ENCODE results near the gene ACADVL.

The ACADVL gene

GRCh38 chr17:7205561-7205960 lies 14.2 kb upstream of the ACADVL start:
- no peak for DNase-seq
- Histone ChIP-seq H3K4me3 (ENCODE audit: low read length) (peak overlapping the region; percentile 28), H2BK120ac (ENCODE audit: low read depth, low read length) (no peak overlapping the region), H3K18ac (ENCODE audit: low read length) (no peak overlapping the region), H2BK15ac (replicated peaks; ENCODE audit: low read depth) (no peak overlapping the region), H3K56ac (ENCODE audit: low read length) (peak overlapping the region; percentile 73), H3K79me1 (ENCODE audit: low read length) (peaks cover 12% of the 10 kb centered on the region), H3K4ac (ENCODE audit: low read depth, low read length) (no peak overlapping the region), H3K79me2 (ENCODE audit: control insufficient read depth, insufficient read depth, low read length) (no peaks in the 10 kb centered on the region), H3K4me1 (ENCODE audit: control insufficient read depth, low read depth, low read length) (peaks cover 14% of the 10 kb centered on the region), H2BK5ac (ENCODE audit: low read length) (no peak overlapping the region), H2AK5ac (ENCODE audit: low read length) (no peak overlapping the region), H3K36me3 (ENCODE audit: control insufficient read depth, insufficient read depth, low read length) (peaks cover 3% of the 10 kb centered on the region), H3K27me3 (ENCODE audit: insufficient read depth, low read length, poor library complexity) (no peaks in the 10 kb centered on the region), H4K8ac (ENCODE audit: low read depth, low read length) (no peak overlapping the region), H3K23ac (ENCODE audit: low read length) (no peak overlapping the region), H4K5ac (ENCODE audit: low read length) (no peak overlapping the region), H3K4me2 (ENCODE audit: low read length) (peak overlapping the region; percentile 65), H3K9ac (ENCODE audit: low read length) (peak overlapping the region; percentile 65), H3K27ac (ENCODE audit: low read depth, low read length) (no peak overlapping the region)
- 100% methylated on average over 1 of the region's 15 CpGs for WGBS (ENCODE audit: extremely low coverage, insufficient coverage, low lambda C conversion rate)

- Histone ChIP-seq H3K27ac (ENCODE audit: low read depth, low read length) (no peak overlapping the region), H3K4ac (ENCODE audit: low read depth, low read length) (no peak overlapping the region), H3K56ac (ENCODE audit: low read length) (peak overlapping the region; percentile 85), H3K36me3 (ENCODE audit: control insufficient read depth, insufficient read depth, low read length) (peaks cover 3% of the 10 kb centered on the region), H3K4me1 (ENCODE audit: control insufficient read depth, low read depth, low read length) (peaks cover 20% of the 10 kb centered on the region), H2AK5ac (ENCODE audit: low read length) (no peak overlapping the region), H4K5ac (ENCODE audit: low read length) (no peak overlapping the region), H4K8ac (ENCODE audit: low read depth, low read length) (no peak overlapping the region), H3K23ac (ENCODE audit: low read length) (no peak overlapping the region), H3K18ac (ENCODE audit: low read length) (peak overlapping the region; percentile 5), H3K9ac (ENCODE audit: low read length) (peak overlapping the region; percentile 20), H2BK120ac (ENCODE audit: low read depth, low read length) (no peak overlapping the region), H3K79me2 (ENCODE audit: control insufficient read depth, insufficient read depth, low read length) (peaks cover 8% of the 10 kb centered on the region), H2BK15ac (replicated peaks; ENCODE audit: low read depth) (no peak overlapping the region), H3K27me3 (ENCODE audit: insufficient read depth, low read length, poor library complexity) (no peaks in the 10 kb centered on the region), H3K79me1 (ENCODE audit: low read length) (peaks cover 15% of the 10 kb centered on the region), H3K4me3 (ENCODE audit: low read length) (no peak overlapping the region), H3K4me2 (ENCODE audit: low read length) (no peak overlapping the region), H2BK5ac (ENCODE audit: low read length) (no peak overlapping the region)
- no CpG with 5 or more reads among the region's 24 CpGs for WGBS (ENCODE audit: extremely low coverage, insufficient coverage, low lambda C conversion rate)
- DNase-seq, result no peak
These were observed 12.4 kb upstream of the ACADVL start for GRCh38 chr17:7207120-7208001.

- peak overlapping the region; percentile 5 for H3K18ac ChIP-seq (ENCODE audit: low read length)
- no peak overlapping the region for H3K23ac ChIP-seq (ENCODE audit: low read length)
These were observed 11.6 kb upstream of the ACADVL start for GRCh38 chr17:7208027-7208571.

GRCh38 chr17:7208754-7209460 lies 10.8 kb upstream of the ACADVL start:
- Histone ChIP-seq H3K79me2 (ENCODE audit: control insufficient read depth, insufficient read depth, low read length) (peaks cover 11% of the 10 kb centered on the region), H3K9ac (ENCODE audit: low read length) (peak overlapping the region; percentile 15), H4K8ac (ENCODE audit: low read depth, low read length) (no peak overlapping the region), H2BK5ac (ENCODE audit: low read length) (no peak overlapping the region), H2AK5ac (ENCODE audit: low read length) (no peak overlapping the region), H3K18ac (ENCODE audit: low read length) (no peak overlapping the region), H4K5ac (ENCODE audit: low read length) (no peak overlapping the region), H3K4me3 (ENCODE audit: low read length) (no peak overlapping the region), H3K79me1 (ENCODE audit: low read length) (peaks cover 11% of the 10 kb centered on the region), H3K56ac (ENCODE audit: low read length) (peak overlapping the region; percentile 56), H2BK15ac (replicated peaks; ENCODE audit: low read depth) (no peak overlapping the region), H3K4me2 (ENCODE audit: low read length) (no peak overlapping the region), H3K4ac (ENCODE audit: low read depth, low read length) (no peak overlapping the region), H3K27me3 (ENCODE audit: insufficient read depth, low read length, poor library complexity) (no peaks in the 10 kb centered on the region), H3K36me3 (ENCODE audit: control insufficient read depth, insufficient read depth, low read length) (no peaks in the 10 kb centered on the region), H2BK120ac (ENCODE audit: low read depth, low read length) (no peak overlapping the region), H3K23ac (ENCODE audit: low read length) (no peak overlapping the region), H3K27ac (ENCODE audit: low read depth, low read length) (no peak overlapping the region), H3K4me1 (ENCODE audit: control insufficient read depth, low read depth, low read length) (peaks cover 20% of the 10 kb centered on the region)
- no peak for DNase-seq
- no CpG with 5 or more reads among the region's 9 CpGs for WGBS (ENCODE audit: extremely low coverage, insufficient coverage, low lambda C conversion rate)

More at GRCh38 chr17:7208027-7208571, 11.6 kb upstream of the ACADVL start:
- Histone ChIP-seq H2BK5ac (ENCODE audit: low read length) (no peak overlapping the region), H2AK5ac (ENCODE audit: low read length) (no peak overlapping the region), H3K56ac (ENCODE audit: low read length) (peak overlapping the region; percentile 68), H3K4me3 (ENCODE audit: low read length) (no peak overlapping the region), H3K27me3 (ENCODE audit: insufficient read depth, low read length, poor library complexity) (no peaks in the 10 kb centered on the region), H3K4ac (ENCODE audit: low read depth, low read length) (no peak overlapping the region), H2BK120ac (ENCODE audit: low read depth, low read length) (no peak overlapping the region), H2BK15ac (replicated peaks; ENCODE audit: low read depth) (no peak overlapping the region), H4K5ac (ENCODE audit: low read length) (no peak overlapping the region), H3K79me1 (ENCODE audit: low read length) (peaks cover 15% of the 10 kb centered on the region), H3K27ac (ENCODE audit: low read depth, low read length) (no peak overlapping the region), H4K8ac (ENCODE audit: low read depth, low read length) (no peak overlapping the region), H3K4me1 (ENCODE audit: control insufficient read depth, low read depth, low read length) (peaks cover 20% of the 10 kb centered on the region), H3K36me3 (ENCODE audit: control insufficient read depth, insufficient read depth, low read length) (peaks cover 1% of the 10 kb centered on the region), H3K4me2 (ENCODE audit: low read length) (peak overlapping the region; percentile 1), H3K9ac (ENCODE audit: low read length) (peak overlapping the region; percentile 20), H3K79me2 (ENCODE audit: control insufficient read depth, insufficient read depth, low read length) (peaks cover 8% of the 10 kb centered on the region)
- DNase-seq, result peak; percentile 88
- WGBS (ENCODE audit: extremely low coverage, insufficient coverage, low lambda C conversion rate), result no CpG with 5 or more reads among the region's 21 CpGs

DNA sequence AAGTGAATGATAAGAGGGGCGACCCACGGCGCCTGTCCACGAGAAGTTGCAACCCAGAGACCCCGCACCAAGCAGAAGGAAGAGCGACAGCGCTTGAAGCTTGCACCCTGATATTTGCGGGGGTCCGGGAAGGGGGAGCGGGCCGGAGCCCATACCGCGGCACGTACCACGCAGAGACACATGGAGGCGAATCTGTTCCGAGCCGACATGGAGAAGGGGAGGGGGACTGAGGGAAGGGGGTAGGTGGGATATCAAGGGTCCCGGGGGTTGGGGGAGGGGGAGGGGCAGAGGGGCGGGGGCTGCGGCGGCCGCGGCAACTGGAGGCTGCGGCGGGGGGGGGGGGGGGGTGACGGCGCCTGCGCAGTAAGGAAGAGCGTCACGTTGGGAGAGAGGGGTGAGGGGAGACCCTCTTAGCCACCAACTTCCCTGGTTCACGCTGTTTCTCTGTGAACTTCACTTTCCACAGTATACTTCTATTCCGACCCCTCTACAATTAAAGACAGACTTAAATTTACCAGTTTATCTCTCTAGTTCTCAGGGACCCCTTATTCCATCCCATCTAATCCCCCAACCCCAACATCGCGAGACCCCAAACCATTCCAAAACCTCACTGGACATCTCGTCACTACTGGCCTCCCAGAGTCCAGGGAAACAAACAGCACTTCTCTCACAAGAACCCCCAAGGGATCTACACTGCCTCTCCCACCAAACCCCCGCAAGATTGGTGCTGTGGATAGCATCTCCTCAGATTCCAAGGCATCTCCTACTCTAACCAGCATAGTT lies 8.1 kb upstream of the ACADVL start:
- Histone ChIP-seq H2AK5ac (ENCODE audit: low read length) (peak overlapping the region; percentile 54), H3K56ac (ENCODE audit: low read length) (peak overlapping the region; percentile 95), H4K8ac (ENCODE audit: low read depth, low read length) (no peak overlapping the region), H3K4me1 (ENCODE audit: control insufficient read depth, low read depth, low read length) (peaks cover 23% of the 10 kb centered on the region), H3K27ac (ENCODE audit: low read depth, low read length) (no peak overlapping the region), H3K4me3 (ENCODE audit: low read length) (peak overlapping the region; percentile 47), H3K23ac (ENCODE audit: low read length) (no peak overlapping the region), H4K5ac (ENCODE audit: low read length) (no peak overlapping the region), H3K18ac (ENCODE audit: low read length) (no peak overlapping the region), H3K27me3 (ENCODE audit: insufficient read depth, low read length, poor library complexity) (no peaks in the 10 kb centered on the region), H3K79me1 (ENCODE audit: low read length) (peaks cover 10% of the 10 kb centered on the region), H2BK5ac (ENCODE audit: low read length) (no peak overlapping the region), H3K4ac (ENCODE audit: low read depth, low read length) (peak overlapping the region; percentile 49), H3K79me2 (ENCODE audit: control insufficient read depth, insufficient read depth, low read length) (peaks cover 14% of the 10 kb centered on the region), H3K4me2 (ENCODE audit: low read length) (peak overlapping the region; percentile 76), H3K36me3 (ENCODE audit: control insufficient read depth, insufficient read depth, low read length) (no peaks in the 10 kb centered on the region), H2BK120ac (ENCODE audit: low read depth, low read length) (no peak overlapping the region), H3K9ac (ENCODE audit: low read length) (peak overlapping the region; percentile 85), H2BK15ac (replicated peaks; ENCODE audit: low read depth) (no peak overlapping the region)
- peak; percentile 46 for DNase-seq
- no CpG with 5 or more reads among the region's 37 CpGs for WGBS (ENCODE audit: extremely low coverage, insufficient coverage, low lambda C conversion rate)
